ENCODE data around the gene PRRT3.

GRCh38 chr3:9897408-9898372 lies 54.5 kb downstream of the PRRT3 start:
- TF ChIP-seq EZH2phosphoT487 (conservative IDR thresholded peaks at IDR 0.05; ENCODE audit: low read length) (no peak), CTCF (IDR thresholded peaks at IDR 0.05; ENCODE audit: insufficient read depth, low read length, poor library complexity, severe bottlenecking) (no peak)
